HG03520 (cell line): Measurements from ENCODE around the gene SMYD5.

Experiments used
- ATAC-seq: cut with Tn5 transposase; IDR thresholded peaks from one replicate; pipeline ENCODE4 v1.9.1; 2021; ENCODE audit warnings: mild to moderate bottlenecking, moderate library complexity; ENCODE audit not compliant: unreplicated experiment

Gene SMYD5

GRCh38 chr2:73203055-73203681 lies 10.9 kb upstream of the SMYD5 start:
- no peak for ATAC-seq

- ATAC-seq: no peak
Measured at GRCh38 chr2:73205611-73206010, 8.4 kb upstream of the SMYD5 start.

GRCh38 chr2:73208258-73208657 lies 5.8 kb upstream of the SMYD5 start:
- ATAC-seq: no peak

GRCh38 chr2:73210019-73210418 lies 4.0 kb upstream of the SMYD5 start:
- no peak for ATAC-seq

DNA sequence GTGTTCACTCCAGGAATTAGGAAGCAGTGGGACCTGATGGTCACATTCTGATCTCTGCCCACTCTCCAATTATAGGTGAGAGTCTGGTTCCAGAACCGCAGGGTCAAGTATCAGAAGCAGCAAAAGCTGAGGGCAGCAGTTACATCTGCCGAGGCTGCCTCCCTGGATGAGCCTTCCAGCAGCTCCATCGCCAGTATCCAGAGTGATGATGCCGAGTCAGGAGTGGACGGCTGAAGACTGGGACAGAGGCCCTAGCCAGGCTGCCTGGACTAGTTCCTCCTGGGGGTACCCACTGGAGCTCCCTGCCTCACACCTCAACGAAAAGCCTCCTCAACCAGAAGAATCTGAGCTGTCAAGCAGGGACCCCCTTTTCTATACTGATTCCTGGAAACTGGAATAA lies 3.3 kb upstream of the SMYD5 start:
- ATAC-seq: no peak

DNA sequence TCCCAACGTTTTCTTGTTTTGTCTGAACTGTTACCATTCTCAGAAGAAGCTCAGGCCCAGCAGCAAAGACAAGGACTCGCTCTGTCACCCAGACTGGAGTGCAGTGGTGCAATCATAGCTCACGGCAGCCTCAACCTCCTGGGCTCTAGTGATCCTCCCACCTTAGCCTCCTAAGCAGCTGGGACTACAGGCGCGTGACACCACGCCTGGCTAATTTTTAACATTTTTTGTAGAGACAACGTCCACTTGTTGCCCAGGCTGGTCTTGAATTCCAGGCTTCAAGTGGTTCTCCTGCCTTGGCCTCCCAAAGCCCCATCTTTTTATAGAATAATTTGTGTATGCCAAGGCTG lies 2.0 kb upstream of the SMYD5 start:
- no peak for ATAC-seq

- peak; percentile 67 for ATAC-seq
Measured at GRCh38 chr2:73212448-73213176, 1.4 kb upstream of the SMYD5 start.

- no peak for ATAC-seq
Measured at GRCh38 chr2:73215254-73215653, 1.2 kb downstream of the SMYD5 start.

- ATAC-seq: no peak
Measured at GRCh38 chr2:73217160-73217559, 3.1 kb downstream of the SMYD5 start.

DNA sequence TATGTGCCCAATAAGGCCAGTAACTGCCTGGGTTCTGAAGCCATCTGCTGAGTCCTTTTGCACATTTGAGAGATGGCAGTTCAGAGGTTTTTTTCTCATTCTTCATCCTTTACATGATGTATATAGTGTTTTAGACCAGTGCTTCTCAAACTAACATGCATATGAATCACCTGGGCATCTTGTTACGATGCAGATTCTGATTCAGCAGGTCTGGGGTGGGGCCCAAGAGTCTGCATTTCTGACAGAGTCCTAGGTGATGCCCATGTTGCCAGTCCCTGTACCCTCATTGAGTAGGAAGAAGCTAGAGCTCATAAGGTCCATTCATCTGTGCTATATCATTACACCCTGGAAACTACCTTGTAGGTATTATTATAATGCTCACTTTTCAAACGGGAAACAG lies 3.8 kb downstream of the SMYD5 start:
- ATAC-seq: no peak

DNA sequence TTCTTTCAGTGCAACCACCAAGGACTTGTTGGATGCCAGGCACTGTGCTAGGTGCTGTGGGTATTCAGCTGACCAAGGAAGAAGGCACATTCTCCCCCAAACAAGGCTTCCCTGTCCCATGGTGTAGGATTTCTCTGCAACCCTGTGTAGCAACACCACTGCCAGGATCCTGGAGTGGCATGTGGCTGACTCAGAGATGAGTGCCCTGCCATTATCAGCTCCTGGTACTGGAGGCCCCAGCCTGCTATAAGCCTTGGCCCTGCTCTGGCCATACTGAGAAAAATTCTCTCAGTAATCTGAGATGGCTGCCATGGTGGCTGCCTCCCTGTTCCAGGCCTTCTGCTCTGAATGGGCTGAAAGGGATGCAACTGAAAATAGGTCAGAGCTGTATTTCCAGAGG lies 4.3 kb downstream of the SMYD5 start:
- no peak for ATAC-seq

- no peak for ATAC-seq
Measured at GRCh38 chr2:73223821-73224220, 9.8 kb downstream of the SMYD5 start.

DNA sequence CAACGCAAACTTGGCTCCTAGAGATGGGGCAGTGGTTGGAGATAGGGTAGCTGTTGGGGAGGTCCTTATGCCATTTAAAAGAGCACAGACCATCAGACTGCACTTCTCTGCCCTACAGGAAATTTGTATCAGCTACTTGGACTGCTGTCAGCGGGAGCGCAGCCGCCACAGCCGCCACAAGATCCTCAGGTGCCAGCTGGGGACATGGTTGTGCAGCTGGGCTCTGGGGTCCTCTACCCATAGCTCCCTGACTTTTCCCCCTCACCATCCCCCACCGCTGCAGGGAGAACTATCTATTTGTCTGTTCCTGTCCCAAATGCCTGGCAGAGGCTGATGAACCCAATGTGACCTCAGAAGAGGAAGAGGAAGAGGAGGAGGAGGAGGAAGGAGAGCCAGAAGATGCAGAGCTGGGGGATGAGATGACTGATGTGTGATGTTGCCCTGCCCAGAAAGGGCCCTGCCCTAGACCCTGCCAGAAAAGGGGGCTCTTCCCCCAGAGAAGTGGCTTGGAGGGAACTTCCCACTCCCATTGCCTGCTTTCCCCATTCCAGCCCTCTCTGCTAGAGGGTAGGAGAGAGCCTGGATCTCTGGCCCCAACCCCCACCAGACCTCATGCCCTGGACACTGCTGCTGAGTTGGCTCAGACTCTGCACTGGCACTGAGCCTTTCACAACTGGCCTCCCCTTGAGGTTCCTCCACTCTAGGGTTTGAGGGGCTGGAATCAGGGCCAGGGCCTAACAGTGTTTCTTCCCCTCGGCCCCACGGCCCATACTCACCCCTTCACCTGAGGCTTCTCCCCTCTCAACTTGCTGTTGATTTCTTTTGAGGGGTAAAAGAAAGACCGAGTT lies 11.7 kb downstream of the SMYD5 start:
- ATAC-seq: no peak

DNA sequence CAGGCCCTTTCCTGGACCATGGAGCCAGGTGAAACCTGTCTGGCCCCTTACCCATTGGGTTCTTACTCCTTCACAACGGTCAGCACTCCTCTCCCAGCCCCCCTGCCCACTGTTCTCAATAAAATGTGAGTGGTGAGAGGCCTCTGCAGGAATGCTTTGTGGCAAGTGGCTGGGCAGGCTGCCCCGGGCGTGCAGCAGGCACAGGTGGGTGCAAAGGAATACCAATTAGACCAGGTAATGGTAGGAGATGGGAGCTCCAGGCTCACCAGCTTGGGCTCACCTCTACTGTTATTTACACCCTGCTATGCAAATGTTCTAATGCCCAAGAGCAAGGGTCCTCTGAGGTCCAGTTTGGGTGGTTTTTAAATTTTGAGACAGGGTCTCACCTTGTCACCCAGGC lies 13.0 kb downstream of the SMYD5 start:
- no peak for ATAC-seq

DNA sequence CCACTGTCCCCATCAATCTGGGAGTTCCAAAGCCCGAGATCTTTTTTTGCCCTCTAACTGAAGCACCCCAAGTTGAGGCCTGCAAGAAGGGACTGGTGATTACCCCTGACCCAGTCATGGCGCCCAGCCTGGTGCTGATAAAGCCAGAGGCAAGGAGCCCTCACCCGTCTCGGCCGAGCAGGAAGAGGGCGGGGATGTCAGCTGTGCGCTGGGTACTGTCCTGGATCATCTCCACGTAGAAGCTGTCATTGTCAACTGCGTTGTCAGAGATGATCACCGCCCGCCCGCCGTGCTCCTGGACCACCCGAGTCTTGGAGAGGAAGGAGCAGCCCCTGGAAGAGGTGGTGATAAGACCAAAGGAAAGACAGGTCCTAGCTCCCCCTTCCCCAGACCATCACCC lies 14.6 kb downstream of the SMYD5 start:
- ATAC-seq: no peak

DNA sequence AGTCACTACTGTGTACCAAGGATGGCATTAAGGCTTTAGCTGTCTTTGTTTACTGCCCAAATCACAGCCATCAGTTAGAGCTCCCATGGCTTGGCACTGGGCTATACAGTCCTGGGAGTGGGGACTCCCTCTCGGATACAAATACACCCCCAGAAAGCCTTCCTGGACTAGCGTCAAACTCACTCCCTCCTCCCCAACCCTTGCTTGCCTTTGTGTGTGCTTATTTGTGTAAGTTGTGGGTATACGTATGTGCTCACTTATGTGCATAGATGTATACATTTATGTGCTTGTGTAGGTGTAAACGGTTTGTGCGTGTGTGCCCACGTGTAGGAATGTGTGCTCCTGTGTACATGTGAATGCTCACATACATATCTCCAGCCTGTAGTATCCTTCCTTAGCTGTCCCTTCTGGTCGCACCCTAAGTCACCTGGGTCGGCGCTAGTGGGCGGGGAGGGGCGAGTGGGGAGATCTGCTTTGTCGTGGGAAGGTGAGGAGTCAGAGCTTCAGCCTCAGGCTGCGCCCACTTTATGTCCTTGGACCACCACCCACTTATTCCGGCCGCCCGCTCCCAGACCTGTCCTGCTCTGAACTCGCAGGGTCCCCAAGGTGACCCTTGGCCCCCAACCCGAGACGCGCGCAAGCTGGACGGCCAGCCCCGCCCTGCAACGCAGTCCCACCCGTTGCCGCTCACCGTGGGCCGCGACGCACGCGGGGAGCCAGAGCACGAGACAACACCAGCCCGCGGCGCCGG lies 18.5 kb downstream of the SMYD5 start:
- peak; percentile 2 for ATAC-seq

- ATAC-seq: peak; percentile 87
Measured at GRCh38 chr2:73233154-73233931, 19.3 kb downstream of the SMYD5 start, which contains the start of gene PRADC1. PRADC1 (minus strand) TSS chr2:73233239; CDS start chr2:73233160, 79 bp downstream.

DNA sequence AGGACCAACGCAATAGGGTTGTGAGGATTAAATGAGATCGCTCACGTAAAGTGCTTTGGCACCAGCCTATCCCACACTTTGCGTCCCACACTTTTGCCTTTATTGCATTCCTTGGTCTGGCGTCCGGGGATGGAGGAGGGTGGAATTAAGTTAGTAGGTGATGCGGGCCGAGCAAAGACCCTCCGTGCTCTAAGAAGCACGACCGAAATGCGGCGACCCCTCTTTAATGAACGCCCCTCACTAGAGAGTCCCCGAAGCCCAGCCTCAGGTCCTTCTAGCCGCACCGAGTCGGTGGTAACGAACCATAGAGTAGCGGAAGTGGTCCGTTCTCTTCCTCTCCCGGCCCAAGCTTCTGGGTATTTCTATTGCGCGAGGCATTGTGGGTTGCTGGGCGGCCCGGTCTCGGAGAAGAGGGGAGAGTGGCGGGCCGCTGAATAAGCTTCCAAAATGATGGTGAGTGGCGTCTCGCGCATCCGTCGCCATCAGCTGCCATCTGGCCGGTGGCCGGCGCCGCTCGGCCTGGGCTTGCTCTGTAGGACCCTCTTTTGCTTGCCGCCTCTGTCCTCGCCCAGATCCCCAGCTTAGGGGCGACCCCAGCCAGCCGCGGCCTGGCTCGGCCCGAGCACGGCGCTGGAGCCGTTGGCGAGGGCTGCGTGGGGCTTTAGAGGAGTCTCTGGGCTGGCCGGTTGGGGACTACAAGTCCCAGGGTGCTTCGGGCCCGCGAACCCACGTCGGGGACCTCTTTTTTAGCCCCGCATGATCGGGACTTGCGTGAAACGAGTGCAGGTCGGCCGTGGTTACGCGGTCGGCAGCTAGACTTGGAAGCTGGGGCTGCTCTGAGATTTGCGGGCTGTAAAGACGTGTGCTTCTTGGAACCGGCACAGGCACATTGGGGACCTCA lies 20.1 kb downstream of the SMYD5 start, which contains the start of gene CCT7:
Gene CCT7 (plus strand): TSS at position 377 of the 901 bp plus-strand sequence. CDS start 71 bp downstream, at position 448.
- ATAC-seq: peak; percentile 54
